Measurements from ENCODE around the gene OSBPL5.
"Not testable (repeated sequence)": the region's sequence is repeated elsewhere in the genome, so short reads cannot be mapped to it uniquely, and the experiment has no call there.

Gene OSBPL5

GRCh38 chr11:3063432-3063831, 101.7 kb downstream of the OSBPL5 start:
- not testable (repeated sequence) for DNase-seq (ENCODE audit: low read depth); H3K4me3 ChIP-seq (ENCODE audit: low read depth, low read length)

- TF ChIP-seq, protein P1, sequence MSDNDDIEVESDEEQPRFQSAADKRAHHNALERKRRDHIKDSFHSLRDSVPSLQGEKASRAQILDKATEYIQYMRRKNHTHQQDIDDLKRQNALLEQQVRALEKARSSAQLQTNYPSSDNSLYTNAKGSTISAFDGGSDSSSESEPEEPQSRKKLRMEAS (IDR thresholded peaks at IDR 0.05; ENCODE audit: low read depth, low read length) = no peak
- TF ChIP-seq, protein P2, sequence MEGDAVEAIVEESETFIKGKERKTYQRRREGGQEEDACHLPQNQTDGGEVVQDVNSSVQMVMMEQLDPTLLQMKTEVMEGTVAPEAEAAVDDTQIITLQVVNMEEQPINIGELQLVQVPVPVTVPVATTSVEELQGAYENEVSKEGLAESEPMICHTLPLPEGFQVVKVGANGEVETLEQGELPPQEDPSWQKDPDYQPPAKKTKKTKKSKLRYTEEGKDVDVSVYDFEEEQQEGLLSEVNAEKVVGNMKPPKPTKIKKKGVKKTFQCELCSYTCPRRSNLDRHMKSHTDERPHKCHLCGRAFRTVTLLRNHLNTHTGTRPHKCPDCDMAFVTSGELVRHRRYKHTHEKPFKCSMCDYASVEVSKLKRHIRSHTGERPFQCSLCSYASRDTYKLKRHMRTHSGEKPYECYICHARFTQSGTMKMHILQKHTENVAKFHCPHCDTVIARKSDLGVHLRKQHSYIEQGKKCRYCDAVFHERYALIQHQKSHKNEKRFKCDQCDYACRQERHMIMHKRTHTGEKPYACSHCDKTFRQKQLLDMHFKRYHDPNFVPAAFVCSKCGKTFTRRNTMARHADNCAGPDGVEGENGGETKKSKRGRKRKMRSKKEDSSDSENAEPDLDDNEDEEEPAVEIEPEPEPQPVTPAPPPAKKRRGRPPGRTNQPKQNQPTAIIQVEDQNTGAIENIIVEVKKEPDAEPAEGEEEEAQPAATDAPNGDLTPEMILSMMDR (IDR thresholded peaks at IDR 0.05; ENCODE audit: low read depth, low read length) = no peak
- no peak for TF ChIP-seq MYC (IDR thresholded peaks at IDR 0.05; ENCODE audit: low read depth, low read length)
- no peak for DNase-seq (ENCODE audit: low read depth)
- H3K4me3 ChIP-seq (ENCODE audit: low read depth, low read length) = no peak overlapping the region
Measured at GRCh38 chr11:3060436-3061025, 104.6 kb downstream of the OSBPL5 start.

DNA sequence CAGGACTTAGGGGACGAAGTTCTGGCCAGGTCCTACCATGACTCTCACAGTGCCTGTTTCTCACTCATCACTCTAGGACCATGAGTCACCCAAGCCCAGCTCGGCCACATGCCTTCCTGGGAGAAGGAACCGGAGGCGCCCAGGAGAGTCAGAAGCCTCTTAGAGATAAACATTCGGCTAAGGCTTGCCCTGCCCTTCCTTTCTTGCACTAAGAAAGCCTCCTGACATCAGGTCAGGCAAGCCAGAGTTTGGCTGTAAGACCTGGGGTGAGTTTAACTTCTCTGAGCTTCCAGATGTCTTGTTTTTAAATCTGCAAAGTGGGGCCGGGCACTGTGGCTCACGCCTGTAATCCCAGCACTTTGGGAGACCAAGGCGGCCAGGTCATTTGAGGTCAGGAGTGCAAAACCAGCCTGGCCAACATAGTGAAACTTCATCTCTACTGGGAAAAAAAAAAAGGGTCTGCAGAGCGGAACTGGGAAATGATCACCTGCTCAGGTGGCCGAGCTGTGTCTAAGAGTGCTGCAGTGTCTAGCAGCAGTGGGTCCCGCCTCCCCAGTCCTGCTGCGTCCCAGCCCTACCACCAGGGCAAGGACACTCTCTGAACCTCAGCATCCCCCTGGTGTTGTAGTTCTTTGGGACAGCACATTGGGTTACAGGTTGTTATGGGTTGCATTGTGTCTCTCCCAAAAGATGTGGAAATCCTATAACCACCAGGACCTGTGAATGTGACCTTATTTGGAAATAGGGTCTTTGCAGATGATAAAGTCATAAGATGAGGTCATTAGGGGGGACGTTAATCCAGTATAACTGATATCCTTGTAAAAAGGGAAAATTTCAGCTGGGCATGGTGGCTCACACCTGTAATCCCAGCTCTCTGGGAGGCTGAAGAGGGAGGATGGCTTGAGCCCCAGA, 106.1 kb downstream of the OSBPL5 start:
- DNase-seq (ENCODE audit: low read depth) = no peak
- no peak overlapping the region for H3K4me3 ChIP-seq (ENCODE audit: low read depth, low read length)
- TF ChIP-seq, protein P1 (IDR thresholded peaks at IDR 0.05; ENCODE audit: low read depth, low read length) = no peak
- TF ChIP-seq, protein P2 (IDR thresholded peaks at IDR 0.05; ENCODE audit: low read depth, low read length) = no peak
- TF ChIP-seq MYC (IDR thresholded peaks at IDR 0.05; ENCODE audit: low read depth, low read length) = no peak
- no peak for TF ChIP-seq POLR2A (IDR thresholded peaks at IDR 0.05; ENCODE audit: extremely low read depth, insufficient read length)

- DNase-seq (ENCODE audit: low read depth) = peak; percentile 96
- H3K4me3 ChIP-seq (ENCODE audit: low read depth, low read length) = peak within 1 kb of the TSS; percentile 77
- TF ChIP-seq MYC (IDR thresholded peaks at IDR 0.05; ENCODE audit: low read depth, low read length) (peak; percentile 24; the same call in 1 of the 2 replicates), POLR2A (IDR thresholded peaks at IDR 0.05; ENCODE audit: extremely low read depth, insufficient read length) (peak; percentile 42)
- TF ChIP-seq, protein P2 (IDR thresholded peaks at IDR 0.05; ENCODE audit: low read depth, low read length) = no peak
- TF ChIP-seq, protein P1 (IDR thresholded peaks at IDR 0.05; ENCODE audit: low read depth, low read length) = peak; percentile 60
Measured at GRCh38 chr11:3057069-3057963, 107.8 kb downstream of the OSBPL5 start, which contains the start of gene CARS1. TSS of gene CARS1 (minus strand) at chr11:3057423. CDS start at chr11:3057367, 56 bp downstream.

DNA sequence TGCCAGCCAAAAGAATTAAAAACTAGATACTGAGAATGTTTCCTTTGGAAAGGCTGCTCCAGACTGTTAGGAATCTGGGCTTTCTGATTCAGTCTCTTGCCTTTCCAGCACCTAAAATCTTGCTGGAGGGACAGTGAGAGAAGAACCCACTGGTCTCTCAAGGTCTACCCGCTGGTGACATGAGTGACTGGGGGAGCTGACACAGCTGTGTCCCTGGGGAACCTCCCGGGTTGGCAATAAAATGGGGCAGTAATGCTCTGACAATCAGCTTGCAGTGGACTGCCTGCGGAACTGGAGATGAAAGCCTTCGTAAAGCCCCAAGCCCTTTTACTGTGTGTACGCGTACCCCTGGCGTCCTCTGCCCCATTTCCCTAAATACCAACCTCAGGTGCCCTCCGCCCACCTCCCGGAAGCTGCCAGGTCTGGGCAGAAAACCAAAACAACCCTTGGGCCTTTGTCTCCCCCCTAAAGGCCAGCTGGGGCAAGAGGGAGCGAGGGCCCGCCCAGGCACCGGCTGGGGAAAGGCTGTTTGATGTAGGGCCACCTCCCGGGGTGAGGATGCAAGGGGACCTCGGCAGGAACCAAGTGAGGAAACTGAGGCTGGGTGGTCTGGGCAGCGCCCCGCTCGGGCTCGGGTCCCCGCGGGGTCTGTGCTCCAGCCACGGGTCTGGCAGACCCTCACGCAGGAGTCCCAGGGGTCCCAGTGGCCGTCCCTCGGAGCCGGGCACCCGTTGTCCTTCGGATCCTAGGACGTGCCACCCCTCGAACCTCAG, 108.6 kb downstream of the OSBPL5 start:
- DNase-seq (ENCODE audit: low read depth) = peak; percentile 68
- H3K4me3 ChIP-seq (ENCODE audit: low read depth, low read length) = peak overlapping the region; percentile 77
- no peak for TF ChIP-seq MYC (IDR thresholded peaks at IDR 0.05; ENCODE audit: low read depth, low read length)
- TF ChIP-seq, protein P2 (IDR thresholded peaks at IDR 0.05; ENCODE audit: low read depth, low read length) = no peak
- TF ChIP-seq POLR2A (IDR thresholded peaks at IDR 0.05; ENCODE audit: extremely low read depth, insufficient read length) = no peak
- TF ChIP-seq, protein P1 (IDR thresholded peaks at IDR 0.05; ENCODE audit: low read depth, low read length) = no peak

Measured in NB4 (cell line).